ENCODE results near the gene TMEM214.

The TMEM214 gene

GRCh38 chr2:27085062-27085672, 52.4 kb downstream of the TMEM214 start:
- no peak for DNase-seq (ENCODE audit: low read depth)

GRCh38 chr2:27085673-27086089, 52.9 kb downstream of the TMEM214 start:
- DNase-seq (ENCODE audit: low read depth) = peak; percentile 41

- peak; percentile 77 for DNase-seq (ENCODE audit: low read depth)
Measured at GRCh38 chr2:27086090-27086723, 53.4 kb downstream of the TMEM214 start.

GRCh38 chr2:27086724-27087593, 54.2 kb downstream of the TMEM214 start, which contains the start of gene KHK:
KHK (plus strand) TSS chr2:27086772; CDS start chr2:27087260, 488 bp downstream.
- peak; percentile 5 for DNase-seq (ENCODE audit: low read depth)

GRCh38 chr2:27087823-27088410, 55.2 kb downstream of the TMEM214 start:
- DNase-seq (ENCODE audit: low read depth) = no peak

- no peak for DNase-seq (ENCODE audit: low read depth)
Measured at GRCh38 chr2:27088634-27089033, 55.9 kb downstream of the TMEM214 start.

GRCh38 chr2:27089111-27089954, 56.6 kb downstream of the TMEM214 start:
- no peak for DNase-seq (ENCODE audit: low read depth)

All from amniotic epithelial cell (primary cell).